Embryonic facial prominence (tissue), 1 donor: ENCODE results near the gene PCSK4.
A peak's percentile ranks its signal among the peaks of the same experiment; 100 is the strongest.

Experiments used
- DNase-seq: peaks from one replicate; pipeline ENCODE4 v3.0.0-alpha.2; 2016; ENCODE audit errors: extremely low spot score

PCSK4 gene

DNA sequence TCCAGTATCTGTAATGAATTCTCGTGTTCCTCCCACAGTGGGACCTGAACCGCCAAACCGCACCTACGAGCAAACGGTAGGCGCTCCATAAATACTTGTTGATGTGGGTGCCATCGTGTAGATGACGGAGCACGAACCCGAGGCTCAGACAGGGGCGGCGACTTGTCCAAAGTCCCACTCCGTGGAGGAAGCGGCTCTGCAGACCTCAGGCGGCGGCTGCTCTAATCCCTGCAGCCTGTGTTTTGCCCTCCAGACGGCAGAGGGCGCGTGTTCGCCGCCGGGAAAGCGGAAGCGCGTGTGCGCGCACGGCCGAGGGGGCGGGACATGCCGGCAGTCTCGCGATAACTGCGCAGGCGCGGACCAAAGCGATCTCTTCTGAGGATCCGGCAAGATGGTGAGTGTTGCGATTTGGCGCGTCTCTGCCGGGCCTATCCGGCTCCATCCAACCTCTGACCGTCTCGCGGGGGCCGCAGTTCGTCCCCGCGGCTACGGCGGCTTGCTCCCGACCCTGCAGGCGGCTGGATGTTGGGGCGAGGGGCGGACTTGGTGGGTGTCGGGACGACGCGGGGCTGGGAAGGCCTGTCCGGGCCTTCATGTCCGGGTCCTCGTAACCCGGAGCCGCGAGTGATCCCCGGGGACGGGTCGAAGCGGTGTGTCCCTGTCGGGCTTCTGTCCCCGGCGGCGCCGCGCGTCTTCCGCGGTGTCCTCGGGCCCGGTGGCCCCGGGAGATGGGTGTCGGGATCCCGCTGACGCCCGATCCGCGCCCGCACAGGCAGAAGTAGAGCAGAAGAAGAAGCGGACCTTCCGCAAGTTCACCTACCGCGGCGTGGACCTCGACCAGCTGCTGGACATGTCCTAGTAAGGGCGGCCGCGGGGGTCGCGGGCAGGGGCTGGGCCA, 51.9 kb downstream of the PCSK4 start, which contains the start of gene RPS15:
RPS15 (plus strand) TSS at position 362 of the 898 bp plus-strand sequence; CDS start at position 392, 30 bp downstream.
- DNase-seq, result peak; percentile 92

- DNase-seq, result no peak
Observed at GRCh38 chr19:1437609-1438008, 52.5 kb downstream of the PCSK4 start.

- DNase-seq, result no peak
Observed at GRCh38 chr19:1435378-1435989, 54.7 kb downstream of the PCSK4 start.

DNA sequence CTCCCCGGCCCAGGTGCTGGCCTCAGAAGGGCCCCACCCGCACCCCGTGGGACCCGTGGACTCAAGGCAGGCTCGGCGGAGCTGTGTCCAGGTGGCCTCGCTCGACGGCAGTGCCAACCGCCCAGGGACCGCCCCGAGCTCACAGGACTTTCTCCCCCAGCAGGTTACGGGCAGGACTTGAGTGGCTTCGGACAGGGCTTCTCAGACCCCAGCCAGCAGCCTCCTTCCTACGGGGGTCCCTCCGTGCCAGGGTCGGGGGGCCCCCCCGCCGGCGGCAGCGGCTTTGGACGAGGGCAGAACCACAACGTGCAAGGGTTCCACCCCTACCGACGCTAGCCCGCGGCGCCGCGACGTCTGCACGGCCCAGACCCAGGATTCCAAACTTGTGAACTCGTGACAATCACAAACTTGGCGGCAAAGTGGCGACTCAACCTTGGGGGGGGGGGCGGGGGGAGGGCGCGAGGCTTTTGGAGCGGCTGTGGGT, 55.5 kb downstream of the PCSK4 start:
- DNase-seq, result no peak

DNA sequence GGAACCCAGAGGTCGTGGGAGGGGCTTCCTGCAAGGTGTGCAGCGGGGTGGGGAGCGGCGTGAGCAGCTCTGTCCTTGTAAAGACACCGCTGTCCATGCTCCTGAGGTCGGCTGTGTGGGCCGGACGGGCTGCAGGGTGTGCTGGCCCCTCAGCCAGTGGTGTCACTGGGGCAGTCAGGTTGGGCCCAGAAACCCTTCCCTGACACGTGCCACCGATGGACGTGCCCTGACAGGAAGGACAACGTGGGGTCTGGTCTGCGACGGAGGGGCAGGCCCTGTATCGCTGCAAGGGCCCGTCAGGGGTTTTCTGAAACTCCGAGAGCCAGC, 56.1 kb downstream of the PCSK4 start:
- DNase-seq, result no peak

DNA sequence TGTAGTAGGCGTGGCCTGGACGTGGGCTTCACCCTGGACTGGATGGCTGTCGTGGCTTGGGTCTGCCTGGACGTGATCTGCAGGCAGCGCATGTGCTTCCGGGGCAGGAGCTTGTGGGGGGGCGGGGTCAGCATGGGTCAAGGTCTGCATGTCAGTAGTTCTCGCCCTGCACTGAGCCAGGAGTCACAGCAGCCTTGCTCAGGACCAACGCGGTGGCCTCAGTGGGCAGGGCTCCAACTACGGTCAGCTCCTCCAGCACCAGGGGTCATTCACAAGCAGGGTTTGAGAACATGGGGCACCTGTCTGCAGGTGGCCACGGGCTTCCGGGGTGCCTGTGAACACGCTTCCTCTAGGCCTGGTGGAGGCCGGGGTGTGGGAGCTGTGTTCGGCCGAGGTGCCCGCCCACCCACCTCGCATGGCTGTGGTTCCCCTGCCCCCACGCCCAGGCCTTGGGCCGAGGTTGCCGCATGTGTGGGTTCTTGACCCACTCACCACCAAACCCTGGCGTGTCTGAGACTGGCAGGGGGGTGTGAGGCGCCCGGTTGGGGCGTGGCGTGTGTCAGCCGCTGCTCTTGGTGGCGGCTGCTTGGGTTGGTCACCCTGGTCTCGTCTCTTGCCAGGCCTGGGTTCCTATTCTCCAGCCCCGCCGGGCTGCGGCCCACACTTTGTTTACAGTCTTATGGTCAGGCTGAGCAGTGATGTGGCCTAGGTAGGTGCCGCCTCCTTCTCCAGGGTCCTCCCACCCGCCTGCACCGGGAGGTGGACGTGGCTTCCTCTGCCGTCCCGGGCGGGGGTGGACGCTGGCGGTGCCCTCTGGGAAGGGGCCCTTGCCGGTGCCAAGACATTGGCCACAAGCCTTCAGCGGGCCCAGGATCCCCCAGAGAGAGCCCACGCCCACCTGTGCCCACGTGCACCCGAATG, 56.8 kb downstream of the PCSK4 start:
- DNase-seq, result no peak

- DNase-seq, result no peak
Observed at GRCh38 chr19:1432507-1432887, 57.7 kb downstream of the PCSK4 start.

- DNase-seq, result no peak
Observed at GRCh38 chr19:1431759-1432506, 58.2 kb downstream of the PCSK4 start.
